NK-92 treated with Interleukin-12 subunit alpha and Interleukin-12 subunit beta, amount 100 ng/mL, for 24 hours (cell line): ENCODE measurements around the gene NME3.
A peak's percentile ranks its signal among the peaks of the same experiment; 100 is the strongest.

Experiments used
- DNase-seq: peaks from one replicate; lab custom pipeline; 2025; lab: John Stamatoyannopoulos, UW

NME3 gene

GRCh38 chr16:1793578-1794220, 22.4 kb upstream of the NME3 start, which contains the start of gene IGFALS:
IGFALS (minus strand) TSS chr16:1793705; CDS start chr16:1793652, 53 bp downstream.
- DNase-seq: no peak

GRCh38 chr16:1792836-1793577, 21.7 kb upstream of the NME3 start:
- DNase-seq: no peak

GRCh38 chr16:1791943-1792812, 20.8 kb upstream of the NME3 start:
- no peak for DNase-seq

- no peak for DNase-seq
Observed at GRCh38 chr16:1791256-1791942, 20.1 kb upstream of the NME3 start.

- no peak for DNase-seq
Observed at GRCh38 chr16:1790611-1791255, 19.4 kb upstream of the NME3 start.

- DNase-seq: no peak
Observed at GRCh38 chr16:1790261-1790610, 18.9 kb upstream of the NME3 start.

- DNase-seq: no peak
Observed at GRCh38 chr16:1789643-1790045, 18.3 kb upstream of the NME3 start.

GRCh38 chr16:1788708-1789100, 17.4 kb upstream of the NME3 start:
- no peak for DNase-seq

- DNase-seq: no peak
Observed at GRCh38 chr16:1788095-1788707, 16.9 kb upstream of the NME3 start.

- DNase-seq: no peak
Observed at GRCh38 chr16:1787322-1788094, 16.2 kb upstream of the NME3 start.

GRCh38 chr16:1787056-1787321, 15.6 kb upstream of the NME3 start:
- no peak for DNase-seq

GRCh38 chr16:1786242-1787055, 15.1 kb upstream of the NME3 start:
- no peak for DNase-seq

GRCh38 chr16:1785846-1786170, 14.5 kb upstream of the NME3 start:
- no peak for DNase-seq

GRCh38 chr16:1784977-1785845, 13.9 kb upstream of the NME3 start:
- DNase-seq: no peak

GRCh38 chr16:1782408-1783264, 11.3 kb upstream of the NME3 start, which contains the start of the genes NUBP2 and SPSB3:
NUBP2 (plus strand) TSS chr16:1782960; CDS start chr16:1783021, 61 bp downstream.
SPSB3 (minus strand) TSS chr16:1782571; CDS start chr16:1781483, 1,088 bp downstream.
- DNase-seq: peak; percentile 99

- no peak for DNase-seq
Observed at GRCh38 chr16:1781758-1782407, 10.5 kb upstream of the NME3 start.

- DNase-seq: no peak
Observed at GRCh38 chr16:1781254-1781653, 9.9 kb upstream of the NME3 start.
